ENCODE measurements around the gene RPL4.
"Not testable (repeated sequence)": the region's sequence is repeated elsewhere in the genome, so short reads cannot be mapped to it uniquely, and the experiment has no call there.

RPL4 gene

DNA sequence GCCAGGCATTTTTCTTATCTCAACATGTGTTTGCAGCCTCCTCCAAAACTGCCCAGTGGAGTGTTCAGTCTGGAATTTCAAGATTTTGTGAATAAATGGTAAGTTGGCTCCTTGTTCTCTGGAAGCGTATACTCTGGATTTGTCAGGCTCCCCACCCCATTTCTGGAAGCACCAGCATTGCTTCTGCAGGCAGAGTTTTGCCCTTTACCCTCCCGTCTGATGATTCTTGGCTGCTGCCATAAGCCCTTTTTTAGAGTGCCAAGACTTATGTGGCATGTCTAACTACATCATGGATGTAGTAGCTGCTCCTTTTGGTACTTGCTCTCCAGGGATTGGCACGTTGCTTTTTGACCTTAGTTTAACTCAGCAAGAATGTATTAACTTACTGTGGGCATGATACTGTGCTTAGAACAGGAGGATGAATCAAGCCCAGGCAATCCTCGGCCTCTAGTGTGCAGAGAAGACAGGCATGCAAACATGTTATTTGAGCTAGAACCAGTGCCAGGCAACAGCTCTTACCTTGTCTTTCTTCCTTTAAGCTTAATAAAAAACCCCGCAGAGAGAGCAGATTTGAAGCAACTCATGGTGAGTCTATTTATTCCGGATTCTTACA lies 15.4 kb downstream of the RPL4 start:
- DNase-seq: no peak

DNA sequence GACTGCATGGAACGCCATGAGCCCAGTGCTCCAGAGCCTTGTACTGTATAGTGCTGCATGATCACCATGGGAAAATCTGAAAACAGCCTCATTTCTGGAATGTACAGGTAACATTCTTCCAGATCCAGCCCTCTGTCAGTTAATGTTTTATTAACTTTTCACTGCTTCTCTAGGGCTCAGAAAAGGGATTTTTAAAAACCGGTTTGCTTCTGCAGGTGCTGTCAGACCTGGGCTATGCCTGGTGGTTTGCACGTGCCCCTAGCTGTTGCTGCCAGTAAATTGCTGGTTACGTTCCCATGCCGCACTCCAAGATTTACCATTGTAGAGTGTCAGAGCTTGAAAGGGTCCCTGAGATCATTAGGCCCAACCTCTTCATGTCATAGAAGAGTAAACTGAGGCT lies 16.1 kb downstream of the RPL4 start:
- no peak for DNase-seq

DNA sequence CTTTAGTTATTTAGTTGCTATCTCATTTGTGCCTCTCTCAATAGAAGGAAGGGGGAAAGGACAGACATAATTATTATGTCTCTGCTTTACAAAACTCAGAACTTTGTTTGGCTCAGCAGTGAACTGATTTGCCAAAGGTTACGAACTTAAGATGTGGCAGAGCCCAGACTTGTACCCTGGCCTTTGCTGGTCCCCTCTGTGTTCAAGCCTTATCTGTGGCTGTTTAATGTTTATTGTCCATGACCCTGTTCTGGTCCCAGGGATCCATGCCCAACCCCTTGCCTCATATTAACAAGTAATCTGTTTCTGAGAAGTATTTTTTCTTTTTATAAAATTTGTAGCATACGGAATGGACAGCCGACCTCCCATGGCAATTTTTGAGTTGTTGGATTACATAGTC lies 17.8 kb downstream of the RPL4 start:
- DNase-seq: no peak

DNA sequence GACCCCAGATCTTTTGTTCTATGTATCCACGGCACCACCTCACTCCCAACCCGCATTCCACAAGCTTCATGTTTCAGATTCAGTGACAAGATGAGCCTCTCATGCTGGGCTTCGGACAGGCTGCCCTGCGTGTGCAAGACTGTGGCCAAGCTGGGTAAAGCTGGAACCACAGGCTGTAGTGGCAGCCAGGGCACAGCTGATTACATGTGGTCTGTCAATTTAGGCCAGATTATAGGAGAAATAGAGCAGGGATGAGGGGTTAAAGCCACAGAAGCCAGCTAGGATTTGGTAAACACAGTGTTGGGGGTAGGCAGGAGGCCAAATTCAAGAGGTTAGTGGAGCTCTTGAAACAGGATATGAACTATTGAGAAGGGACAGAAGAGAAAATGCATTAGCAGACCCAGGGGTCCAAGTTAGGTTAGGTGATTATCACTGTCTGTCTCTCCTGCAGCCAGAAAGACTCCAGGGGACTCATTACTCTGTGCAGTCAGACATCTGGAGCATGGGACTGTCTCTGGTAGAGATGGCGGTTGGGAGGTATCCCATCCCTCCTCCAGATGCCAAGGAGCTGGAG lies 20.0 kb downstream of the RPL4 start:
- no peak for DNase-seq

GRCh38 chr15:66483131-66483566 lies 21.5 kb downstream of the RPL4 start:
- no peak for DNase-seq

- no peak for DNase-seq
Measured at GRCh38 chr15:66482539-66482938, 22.1 kb downstream of the RPL4 start.

DNA sequence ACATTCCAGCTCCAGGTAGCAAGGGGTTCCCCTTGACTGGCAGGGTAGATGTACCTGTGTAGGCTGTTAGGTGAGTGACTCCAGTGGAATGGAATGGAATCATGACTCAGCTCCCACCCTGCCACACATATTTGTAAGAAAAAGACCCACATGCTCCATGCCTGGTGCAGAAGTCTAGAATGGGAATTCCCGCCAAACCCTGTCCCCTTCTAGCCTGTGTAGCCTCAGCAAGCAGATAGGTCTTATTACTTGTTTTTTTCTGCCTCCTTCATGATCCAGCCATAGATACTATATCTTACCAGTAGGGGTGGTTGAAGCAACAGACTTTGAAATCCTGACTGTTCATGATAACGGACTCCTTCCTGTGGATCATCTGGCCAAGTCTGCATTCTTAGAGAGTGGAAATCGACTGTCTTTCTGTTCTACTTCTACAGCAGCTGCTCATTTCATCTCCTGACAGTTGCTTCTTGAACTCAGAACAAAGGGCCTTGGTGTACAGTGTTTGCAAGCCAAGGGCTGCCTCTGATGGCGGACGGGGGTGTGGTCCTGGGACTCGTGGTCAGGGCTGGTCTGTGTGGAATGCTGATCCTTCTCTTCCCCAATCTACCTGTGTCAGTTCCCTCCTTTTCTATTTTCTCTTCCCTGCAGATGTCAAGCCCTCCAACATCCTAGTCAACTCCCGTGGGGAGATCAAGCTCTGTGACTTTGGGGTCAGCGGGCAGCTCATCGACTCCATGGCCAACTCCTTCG lies 23.4 kb downstream of the RPL4 start:
- no peak for DNase-seq

- no peak for DNase-seq
Measured at GRCh38 chr15:66480267-66480666, 24.4 kb downstream of the RPL4 start.

GRCh38 chr15:66477011-66477410 lies 27.6 kb downstream of the RPL4 start:
- no peak for DNase-seq

GRCh38 chr15:66476535-66476934 lies 28.1 kb downstream of the RPL4 start:
- DNase-seq: no peak

DNA sequence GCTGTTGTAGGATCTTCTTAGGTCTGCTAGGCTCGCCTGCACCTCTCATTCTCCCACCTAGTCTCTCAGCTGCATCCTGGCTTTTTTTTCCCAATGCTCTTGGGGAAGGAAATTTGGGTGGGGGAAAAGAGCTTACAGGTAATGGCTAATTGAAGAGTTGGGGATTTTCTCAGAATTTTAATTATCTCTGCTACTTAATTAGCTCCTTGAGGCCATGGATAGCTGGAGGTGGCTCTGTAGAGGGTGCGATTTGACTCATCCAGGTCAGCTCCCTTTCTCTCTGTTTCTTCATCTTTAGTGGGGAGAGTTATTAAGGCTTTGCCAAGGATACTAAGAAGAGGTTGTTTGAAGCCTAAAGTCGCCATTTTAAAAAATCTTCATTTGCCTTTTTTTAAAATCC lies 29.7 kb downstream of the RPL4 start:
- DNase-seq: no peak

DNA sequence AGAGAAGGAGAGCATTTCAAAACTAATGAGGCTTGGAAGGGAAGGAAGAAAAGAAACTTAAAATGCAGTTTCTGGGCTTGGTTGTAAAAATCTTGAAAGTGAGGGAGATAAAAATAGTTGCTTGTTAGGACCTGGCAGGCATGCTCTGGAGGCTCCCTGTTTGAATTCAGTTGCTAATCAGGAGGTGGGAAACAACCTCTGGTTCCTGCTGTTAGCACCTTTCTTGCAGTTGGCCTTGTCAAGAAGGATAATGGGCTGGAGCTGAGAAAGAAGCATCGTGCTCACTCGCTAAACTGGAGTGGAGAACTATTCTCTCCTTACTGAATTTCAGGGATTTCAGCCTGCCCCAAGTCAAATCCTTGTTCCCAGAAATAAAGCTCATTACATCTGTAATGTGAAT lies 30.5 kb downstream of the RPL4 start:
- no peak for DNase-seq

- DNase-seq: peak; percentile 46 to 64
Measured at GRCh38 chr15:66472176-66472999, 32.3 kb downstream of the RPL4 start.

DNA sequence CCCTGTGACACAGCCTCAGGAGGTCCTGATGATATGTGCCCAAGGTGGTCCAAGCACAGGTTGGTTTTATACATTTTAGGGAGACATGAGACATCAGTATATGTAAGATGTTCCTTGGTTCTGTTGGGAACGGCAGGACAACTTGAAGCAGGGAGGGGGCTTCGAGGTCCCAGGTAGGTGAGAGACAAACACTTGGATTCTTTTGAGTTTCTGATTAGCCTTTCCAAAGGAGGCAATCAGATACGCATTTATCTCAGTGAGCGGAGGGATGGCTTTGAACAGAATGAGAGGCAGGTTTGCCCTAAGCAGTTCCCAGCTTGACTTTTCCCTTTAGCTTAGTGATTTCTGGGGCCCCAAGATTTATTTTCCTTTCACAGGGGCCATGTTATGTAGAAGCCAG lies 33.8 kb downstream of the RPL4 start:
- DNase-seq: not testable (repeated sequence)

- not testable (repeated sequence) for DNase-seq
Measured at GRCh38 chr15:66467162-66468040, 37.3 kb downstream of the RPL4 start.

GRCh38 chr15:66465294-66465693 lies 39.4 kb downstream of the RPL4 start:
- DNase-seq: not testable (repeated sequence)

GRCh38 chr15:66462627-66463026 lies 42.0 kb downstream of the RPL4 start:
- no peak for DNase-seq

DNA sequence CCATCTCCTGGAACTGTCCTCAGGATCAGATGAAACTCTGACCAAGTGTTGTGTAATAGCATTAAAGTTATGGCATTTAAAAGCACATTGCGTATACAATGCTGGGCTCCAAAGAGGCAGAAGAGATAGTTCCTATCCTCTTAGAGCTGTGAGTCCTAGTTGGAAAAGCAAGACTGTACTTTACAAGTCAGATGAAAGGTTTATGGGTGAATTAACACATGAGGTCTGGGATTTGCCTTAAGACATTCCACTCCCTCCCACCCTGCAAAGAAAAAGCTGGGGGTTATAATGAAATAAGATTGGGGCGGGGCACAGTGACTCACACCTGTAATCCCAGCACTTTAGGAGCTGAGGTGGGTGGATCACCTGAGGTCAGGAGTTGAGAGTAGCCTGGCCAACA lies 42.7 kb downstream of the RPL4 start:
- DNase-seq: no peak

GRCh38 chr15:66461294-66461693 lies 43.4 kb downstream of the RPL4 start:
- not testable (repeated sequence) for DNase-seq

- peak in 1 of 2 experiments; percentile 25 for DNase-seq
Measured at GRCh38 chr15:66459818-66460615, 44.6 kb downstream of the RPL4 start.

DNA sequence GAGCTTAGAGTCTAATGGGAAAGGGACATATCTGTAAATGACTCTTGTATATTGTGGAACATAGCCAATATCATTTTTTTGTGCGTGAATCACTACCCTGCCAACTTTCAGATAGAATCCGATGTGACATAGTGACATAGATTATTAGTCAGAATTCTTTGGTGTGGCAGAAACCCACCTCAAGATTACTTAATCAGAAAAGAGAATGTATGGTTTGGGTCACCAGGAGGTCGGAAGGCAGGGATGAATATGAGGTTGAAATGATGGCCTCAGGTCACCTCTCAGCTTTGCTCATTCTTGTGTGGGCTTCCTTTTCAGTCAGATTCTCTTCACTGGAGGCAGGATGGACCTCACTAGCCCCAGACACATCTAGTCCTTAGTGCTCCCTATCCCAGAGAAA lies 48.4 kb downstream of the RPL4 start:
- no peak for DNase-seq

- no peak for DNase-seq
Measured at GRCh38 chr15:66454143-66454542, 50.5 kb downstream of the RPL4 start.

All from SW 1271 (cell line).